SK-N-MC (cell line): ENCODE measurements around the gene ATG10.
"Not testable (repeated sequence)": the region's sequence is repeated elsewhere in the genome, so short reads cannot be mapped to it uniquely, and the experiment has no call there.

Source experiments
- DNase-seq: peaks from one replicate; pipeline ENCODE4 v3.0.0-alpha.2; 2011; ENCODE audit warnings: low read depth, low spot score
- H3K27ac ChIP-seq: fragments of 200-600 bp; sonication (generic); 2 replicates; pipeline ENCODE4 v1.5.1; 2016; ENCODE audit warnings: mixed run types
- H3K36me3 ChIP-seq: fragments of 200-600 bp; sonication (generic); 2 replicates; pipeline ENCODE4 v1.6.1; 2017; ENCODE audit warnings: antibody characterized with exemption, low read length, mixed read lengths; ENCODE audit not compliant: insufficient read depth
- H3K4me3 ChIP-seq: fragments of 200-600 bp; sonication (generic); 2 replicates; pipeline ENCODE4 v1.5.1; 2016
- H3K9ac ChIP-seq: fragments of 200-600 bp; sonication (generic); 2 replicates; pipeline ENCODE4 v1.8.0; 2017; ENCODE audit warnings: mixed run types, mixed read lengths; ENCODE audit not compliant: insufficient read length
- H3K9me3 ChIP-seq: fragments of 200-600 bp; sonication (generic); 2 replicates; pipeline ENCODE4 v1.6.1; 2017; ENCODE audit warnings: low read depth, mild to moderate bottlenecking, antibody characterized with exemption, low read length, moderate library complexity, mixed read lengths
- EZH2 ChIP-seq: fragments of 200-600 bp; sonication (generic); IDR thresholded peaks from one replicate; pipeline ENCODE4 v1.6.1; 2017; ENCODE audit warnings: antibody characterized with exemption
- FOXP2 ChIP-seq: optimal IDR thresholded peaks from 2 replicates; pipeline ENCODE3; 2011; ENCODE audit warnings: mild to moderate bottlenecking, moderate library complexity; ENCODE audit not compliant: insufficient read depth; ENCODE audit errors: extremely low read length, control extremely low read depth
- POLR2AphosphoS5 ChIP-seq: IDR thresholded peaks from 2 replicates; pipeline ENCODE4 v1.6.1; 2012; ENCODE audit warnings: mild to moderate bottlenecking, low read depth, low read length, borderline replicate concordance

ATG10 gene

GRCh38 chr5:81948349-81948748 lies 23.5 kb upstream of the ATG10 start:
- Histone ChIP-seq H3K9me3 (no peaks in the 10 kb centered on the region), H3K4me3 (no peak overlapping the region), H3K9ac (no peak overlapping the region), H3K36me3 (no peaks in the 10 kb centered on the region), H3K27ac (no peak overlapping the region)
- DNase-seq = no peak
- TF ChIP-seq FOXP2 = no peak
- TF ChIP-seq EZH2 = no peak
- no peak for TF ChIP-seq POLR2AphosphoS5

GRCh38 chr5:81949462-81949861 lies 22.4 kb upstream of the ATG10 start:
- no peak for TF ChIP-seq FOXP2
- no peak for TF ChIP-seq POLR2AphosphoS5
- no peak for TF ChIP-seq EZH2
- DNase-seq = no peak
- Histone ChIP-seq H3K27ac (no peak overlapping the region), H3K36me3 (no peaks in the 10 kb centered on the region), H3K9ac (no peak overlapping the region), H3K4me3 (no peak overlapping the region), H3K9me3 (no peaks in the 10 kb centered on the region)

- H3K9me3 ChIP-seq = no peaks in the 10 kb centered on the region
- no peaks in the 10 kb centered on the region for H3K36me3 ChIP-seq
- no peak overlapping the region for H3K27ac ChIP-seq
- H3K9ac ChIP-seq = no peak overlapping the region
- DNase-seq = no peak
- TF ChIP-seq POLR2AphosphoS5 (no peak), EZH2 (no peak), FOXP2 (no peak)
- no peak overlapping the region for H3K4me3 ChIP-seq
These were observed 20.8 kb upstream of the ATG10 start for GRCh38 chr5:81950996-81951395.

- H3K9me3 ChIP-seq, DNase-seq, H3K9ac ChIP-seq, H3K27ac ChIP-seq, H3K4me3 ChIP-seq, H3K36me3 ChIP-seq: not testable (repeated sequence)
These were observed 17.0 kb upstream of the ATG10 start for GRCh38 chr5:81954796-81955195.

GRCh38 chr5:81958129-81958528 lies 13.7 kb upstream of the ATG10 start:
- not testable (repeated sequence) for H3K9ac ChIP-seq, H3K9me3 ChIP-seq, H3K27ac ChIP-seq, H3K36me3 ChIP-seq, H3K4me3 ChIP-seq, DNase-seq

- H3K36me3 ChIP-seq = no peaks in the 10 kb centered on the region
These were observed 10.0 kb upstream of the ATG10 start for GRCh38 chr5:81961651-81962440.

GRCh38 chr5:81963544-81963943 lies 8.3 kb upstream of the ATG10 start:
- no peak overlapping the region for H3K4me3 ChIP-seq
- DNase-seq = no peak
- no peak for TF ChIP-seq POLR2AphosphoS5
- TF ChIP-seq EZH2 = no peak
- TF ChIP-seq FOXP2 = no peak
- H3K9me3 ChIP-seq = no peaks in the 10 kb centered on the region
- no peak overlapping the region for H3K9ac ChIP-seq
- no peaks in the 10 kb centered on the region for H3K36me3 ChIP-seq
- H3K27ac ChIP-seq = no peak overlapping the region

More at GRCh38 chr5:81961651-81962440, 10.0 kb upstream of the ATG10 start:
- H3K9me3 ChIP-seq = no peaks in the 10 kb centered on the region
- H3K4me3 ChIP-seq = no peak overlapping the region
- TF ChIP-seq FOXP2 (no peak), POLR2AphosphoS5 (no peak), EZH2 (no peak)
- DNase-seq = no peak
- H3K27ac ChIP-seq = no peak overlapping the region
- H3K9ac ChIP-seq = no peak overlapping the region

GRCh38 chr5:81965524-81965923 lies 6.3 kb upstream of the ATG10 start:
- no peak overlapping the region for H3K4me3 ChIP-seq
- no peak overlapping the region for H3K9ac ChIP-seq
- TF ChIP-seq EZH2 = no peak
- TF ChIP-seq POLR2AphosphoS5 = no peak
- TF ChIP-seq FOXP2 = no peak
- H3K9me3 ChIP-seq = no peaks in the 10 kb centered on the region
- H3K27ac ChIP-seq = no peak overlapping the region
- DNase-seq = no peak
- H3K36me3 ChIP-seq = no peaks in the 10 kb centered on the region

- H3K9me3 ChIP-seq = no peaks in the 10 kb centered on the region
- no peaks in the 10 kb centered on the region; the same call in 1 of the 2 replicates for H3K36me3 ChIP-seq
- H3K27ac ChIP-seq = no peak overlapping the region
- no peak overlapping the region for H3K9ac ChIP-seq
- H3K4me3 ChIP-seq = no peak overlapping the region
- DNase-seq = no peak
- TF ChIP-seq EZH2 (no peak), FOXP2 (no peak), POLR2AphosphoS5 (no peak)
These were observed 2.6 kb upstream of the ATG10 start for GRCh38 chr5:81969226-81969625.
